Fibroblast of mammary gland (primary cell): ENCODE data around the gene EREG.

ENCODE experiments used
- DNase-seq: peaks from one replicate; pipeline ENCODE4 v3.0.0-alpha.2; 2010; ENCODE audit warnings: low read depth
- H3K4me3 ChIP-seq: 2 replicates; pipeline ENCODE4 v1.5.1; 2011; ENCODE audit warnings: low read depth, mild to moderate bottlenecking, low read length, moderate library complexity; ENCODE audit not compliant: control insufficient read depth
- CTCF ChIP-seq: conservative IDR thresholded peaks from 2 replicates; pipeline ENCODE4 v1.5.1; 2011; ENCODE audit warnings: low read depth, low read length, inconsistent platforms; ENCODE audit not compliant: control insufficient read depth, insufficient read depth

Gene EREG

GRCh38 chr4:74414149-74414809 lies 49.3 kb downstream of the EREG start:
- no peak for TF ChIP-seq CTCF
- DNase-seq = no peak
- no peak overlapping the region for H3K4me3 ChIP-seq

- H3K4me3 ChIP-seq = no peak overlapping the region
- DNase-seq = peak; percentile 58
- no peak for TF ChIP-seq CTCF
These were observed 50.8 kb downstream of the EREG start for GRCh38 chr4:74415602-74416300.

GRCh38 chr4:74418063-74418670 lies 53.2 kb downstream of the EREG start:
- DNase-seq = peak; percentile 95
- TF ChIP-seq CTCF = no peak
- no peak overlapping the region for H3K4me3 ChIP-seq

GRCh38 chr4:74420863-74421262 lies 55.9 kb downstream of the EREG start:
- DNase-seq = no peak
- no peak for TF ChIP-seq CTCF
- H3K4me3 ChIP-seq = no peak overlapping the region

- no peak for TF ChIP-seq CTCF
- H3K4me3 ChIP-seq = no peak overlapping the region
- peak; percentile 82 for DNase-seq
These were observed 58.2 kb downstream of the EREG start for GRCh38 chr4:74423104-74423503.

- TF ChIP-seq CTCF = no peak
- no peak for DNase-seq
- no peak overlapping the region for H3K4me3 ChIP-seq
These were observed 59.2 kb downstream of the EREG start for GRCh38 chr4:74424111-74424510.
